ENCODE results near the gene ASCC3. TPM values are rescaled to one million over a fixed set of nuclear protein-coding genes. Genes with fewer than 3 reads are reported as not detected.
A peak's percentile ranks its signal among the peaks of the same experiment; 100 is the strongest.

The ASCC3 gene
- total RNA-seq, 1 experiment from 2014 or later = 38.9 TPM

GRCh38 chr6:100554228-100554627 lies 326.9 kb downstream of the ASCC3 start:
- Histone ChIP-seq H3K36me3 (replicated peaks; ENCODE audit: control insufficient read depth, insufficient read depth, low read length) (no peaks in the 10 kb centered on the region), H3K27me3 (ENCODE audit: control insufficient read depth, insufficient read depth, low read length) (no peaks in the 10 kb centered on the region), H3K4me3 (ENCODE audit: insufficient read depth, low read depth, low read length) (no peak overlapping the region)
- no peak for DNase-seq

- DNase-seq = no peak
- Histone ChIP-seq H3K27me3 (ENCODE audit: control insufficient read depth, insufficient read depth, low read length) (no peaks in the 10 kb centered on the region), H3K4me3 (ENCODE audit: insufficient read depth, low read depth, low read length) (no peak overlapping the region), H3K36me3 (replicated peaks; ENCODE audit: control insufficient read depth, insufficient read depth, low read length) (no peaks in the 10 kb centered on the region)
Measured at GRCh38 chr6:100553243-100553642, 327.9 kb downstream of the ASCC3 start.

GRCh38 chr6:100549406-100550167 lies 331.5 kb downstream of the ASCC3 start:
- H3K27me3 ChIP-seq (ENCODE audit: control insufficient read depth, insufficient read depth, low read length) = no peaks in the 10 kb centered on the region
- H3K4me3 ChIP-seq (ENCODE audit: insufficient read depth, low read depth, low read length) = no peak overlapping the region
- no peak for DNase-seq
- no peaks in the 10 kb centered on the region for H3K36me3 ChIP-seq (replicated peaks; ENCODE audit: control insufficient read depth, insufficient read depth, low read length)

GRCh38 chr6:100538086-100538485 lies 343.0 kb downstream of the ASCC3 start:
- DNase-seq = no peak
- Histone ChIP-seq H3K27me3 (ENCODE audit: control insufficient read depth, insufficient read depth, low read length) (no peaks in the 10 kb centered on the region; the same call in 1 of the 2 replicates), H3K36me3 (replicated peaks; ENCODE audit: control insufficient read depth, insufficient read depth, low read length) (no peaks in the 10 kb centered on the region), H3K4me3 (ENCODE audit: insufficient read depth, low read depth, low read length) (no peak overlapping the region)

- Histone ChIP-seq H3K27me3 (ENCODE audit: control insufficient read depth, insufficient read depth, low read length) (no peaks in the 10 kb centered on the region), H3K4me3 (ENCODE audit: insufficient read depth, low read depth, low read length) (no peak overlapping the region), H3K36me3 (replicated peaks; ENCODE audit: control insufficient read depth, insufficient read depth, low read length) (no peaks in the 10 kb centered on the region)
- no peak for DNase-seq
Measured at GRCh38 chr6:100518588-100518987, 362.5 kb downstream of the ASCC3 start.

- DNase-seq = no peak
- no peak overlapping the region for H3K4me3 ChIP-seq (ENCODE audit: insufficient read depth, low read depth, low read length)
Measured at GRCh38 chr6:100517633-100518032, 363.5 kb downstream of the ASCC3 start.

GRCh38 chr6:100517106-100517505 lies 364.0 kb downstream of the ASCC3 start:
- H3K4me3 ChIP-seq (ENCODE audit: insufficient read depth, low read depth, low read length) = no peak overlapping the region
- DNase-seq = no peak
- H3K27me3 ChIP-seq (ENCODE audit: control insufficient read depth, insufficient read depth, low read length) = no peaks in the 10 kb centered on the region
- peaks cover 2% of the 10 kb centered on the region for H3K36me3 ChIP-seq (replicated peaks; ENCODE audit: control insufficient read depth, insufficient read depth, low read length)

More at GRCh38 chr6:100517633-100518032, 363.5 kb downstream of the ASCC3 start:
- Histone ChIP-seq H3K36me3 (replicated peaks; ENCODE audit: control insufficient read depth, insufficient read depth, low read length) (peaks cover under 1% of the 10 kb centered on the region), H3K27me3 (ENCODE audit: control insufficient read depth, insufficient read depth, low read length) (no peaks in the 10 kb centered on the region)

GRCh38 chr6:100514660-100515059 lies 366.5 kb downstream of the ASCC3 start:
- DNase-seq = no peak
- H3K36me3 ChIP-seq (replicated peaks; ENCODE audit: control insufficient read depth, insufficient read depth, low read length) = peaks cover 2% of the 10 kb centered on the region

GRCh38 chr6:100512203-100512862 lies 368.8 kb downstream of the ASCC3 start:
- Histone ChIP-seq H3K36me3 (replicated peaks; ENCODE audit: control insufficient read depth, insufficient read depth, low read length) (peaks cover 4% of the 10 kb centered on the region), H3K4me3 (ENCODE audit: insufficient read depth, low read depth, low read length) (no peak overlapping the region), H3K27me3 (ENCODE audit: control insufficient read depth, insufficient read depth, low read length) (no peaks in the 10 kb centered on the region)
- DNase-seq = no peak

More at GRCh38 chr6:100514660-100515059, 366.5 kb downstream of the ASCC3 start:
- Histone ChIP-seq H3K4me3 (ENCODE audit: insufficient read depth, low read depth, low read length) (no peak overlapping the region), H3K27me3 (ENCODE audit: control insufficient read depth, insufficient read depth, low read length) (no peaks in the 10 kb centered on the region)

- Histone ChIP-seq H3K4me3 (ENCODE audit: insufficient read depth, low read depth, low read length) (no peak overlapping the region), H3K27me3 (ENCODE audit: control insufficient read depth, insufficient read depth, low read length) (no peaks in the 10 kb centered on the region), H3K36me3 (replicated peaks; ENCODE audit: control insufficient read depth, insufficient read depth, low read length) (peaks cover 4% of the 10 kb centered on the region)
- DNase-seq = no peak
Measured at GRCh38 chr6:100509101-100509500, 372.0 kb downstream of the ASCC3 start.

GRCh38 chr6:100506651-100507050 lies 374.5 kb downstream of the ASCC3 start:
- H3K27me3 ChIP-seq (ENCODE audit: control insufficient read depth, insufficient read depth, low read length) = no peaks in the 10 kb centered on the region
- H3K36me3 ChIP-seq (replicated peaks; ENCODE audit: control insufficient read depth, insufficient read depth, low read length) = peaks cover 2% of the 10 kb centered on the region
- no peak for DNase-seq
- H3K4me3 ChIP-seq (ENCODE audit: insufficient read depth, low read depth, low read length) = no peak overlapping the region

- Histone ChIP-seq H3K27me3 (ENCODE audit: control insufficient read depth, insufficient read depth, low read length) (no peaks in the 10 kb centered on the region), H3K4me3 (ENCODE audit: insufficient read depth, low read depth, low read length) (no peak overlapping the region), H3K36me3 (replicated peaks; ENCODE audit: control insufficient read depth, insufficient read depth, low read length) (peaks cover 2% of the 10 kb centered on the region; the same call in 1 of the 2 replicates)
- peak; percentile 16 for DNase-seq
Measured at GRCh38 chr6:100504786-100505737, 376.1 kb downstream of the ASCC3 start.

GRCh38 chr6:100503043-100503705 lies 378.0 kb downstream of the ASCC3 start:
- Histone ChIP-seq H3K27me3 (ENCODE audit: control insufficient read depth, insufficient read depth, low read length) (no peaks in the 10 kb centered on the region), H3K4me3 (ENCODE audit: insufficient read depth, low read depth, low read length) (no peak overlapping the region), H3K36me3 (replicated peaks; ENCODE audit: control insufficient read depth, insufficient read depth, low read length) (no peaks in the 10 kb centered on the region)
- no peak for DNase-seq
